Astrocyte of the hippocampus (primary cell): ENCODE results near the gene KPNA5.
A peak's percentile ranks its signal among the peaks of the same experiment; 100 is the strongest.
"Not testable (repeated sequence)": the region's sequence is repeated elsewhere in the genome, so short reads cannot be mapped to it uniquely, and the experiment has no call there.

ENCODE experiments used
- DNase-seq: peaks from one replicate; pipeline ENCODE4 v3.0.0; 2011; ENCODE audit warnings: low read depth, low spot score

Gene KPNA5

GRCh38 chr6:116680880-116681672, at the start of gene KPNA5:
TSS of gene KPNA5 (plus strand) at chr6:116681211. CDS start at chr6:116681335, 124 bp downstream.
- peak; percentile 97 for DNase-seq

GRCh38 chr6:116631379-116631990, 49.5 kb upstream of the KPNA5 start:
- DNase-seq: no peak

- no peak for DNase-seq
These were observed 47.3 kb upstream of the KPNA5 start for GRCh38 chr6:116633685-116634084.

- DNase-seq: peak; percentile 34
These were observed 32.9 kb upstream of the KPNA5 start for GRCh38 chr6:116648156-116648555.

- no peak for DNase-seq
These were observed 31.9 kb upstream of the KPNA5 start for GRCh38 chr6:116649129-116649528.

- no peak for DNase-seq
These were observed 29.1 kb upstream of the KPNA5 start for GRCh38 chr6:116651916-116652315.

GRCh38 chr6:116661594-116661993, 19.4 kb upstream of the KPNA5 start:
- DNase-seq: no peak

GRCh38 chr6:116662202-116662601, 18.8 kb upstream of the KPNA5 start:
- no peak for DNase-seq

- DNase-seq: no peak
These were observed 17.7 kb upstream of the KPNA5 start for GRCh38 chr6:116663308-116663707.

GRCh38 chr6:116664169-116664568, 16.8 kb upstream of the KPNA5 start:
- DNase-seq: not testable (repeated sequence)

- DNase-seq: no peak
These were observed 15.5 kb upstream of the KPNA5 start for GRCh38 chr6:116665464-116665863.

- DNase-seq: no peak
These were observed 14.1 kb upstream of the KPNA5 start for GRCh38 chr6:116666869-116667268.

- no peak for DNase-seq
These were observed 13.4 kb upstream of the KPNA5 start for GRCh38 chr6:116667623-116668022.

- no peak for DNase-seq
These were observed 8.7 kb upstream of the KPNA5 start for GRCh38 chr6:116672306-116672705.

- peak; percentile 26 for DNase-seq
These were observed 5.0 kb upstream of the KPNA5 start for GRCh38 chr6:116676021-116676420.

- peak; percentile 60 for DNase-seq
These were observed 1.3 kb downstream of the KPNA5 start for GRCh38 chr6:116682334-116682712.

- no peak for DNase-seq
These were observed 4.5 kb downstream of the KPNA5 start for GRCh38 chr6:116685437-116685993.

GRCh38 chr6:116686475-116687101, 5.6 kb downstream of the KPNA5 start:
- DNase-seq: not testable (repeated sequence)

- DNase-seq: no peak
These were observed 10.1 kb downstream of the KPNA5 start for GRCh38 chr6:116691154-116691553.

- not testable (repeated sequence) for DNase-seq
These were observed 11.9 kb downstream of the KPNA5 start for GRCh38 chr6:116692873-116693272.

GRCh38 chr6:116693275-116693674, 12.3 kb downstream of the KPNA5 start:
- DNase-seq: not testable (repeated sequence)

GRCh38 chr6:116695401-116695800, 14.4 kb downstream of the KPNA5 start:
- no peak for DNase-seq
